ENCODE results near the gene DCLK1.
"Not testable (repeated sequence)": the region's sequence is repeated elsewhere in the genome, so short reads cannot be mapped to it uniquely, and the experiment has no call there.

The DCLK1 gene

DNA sequence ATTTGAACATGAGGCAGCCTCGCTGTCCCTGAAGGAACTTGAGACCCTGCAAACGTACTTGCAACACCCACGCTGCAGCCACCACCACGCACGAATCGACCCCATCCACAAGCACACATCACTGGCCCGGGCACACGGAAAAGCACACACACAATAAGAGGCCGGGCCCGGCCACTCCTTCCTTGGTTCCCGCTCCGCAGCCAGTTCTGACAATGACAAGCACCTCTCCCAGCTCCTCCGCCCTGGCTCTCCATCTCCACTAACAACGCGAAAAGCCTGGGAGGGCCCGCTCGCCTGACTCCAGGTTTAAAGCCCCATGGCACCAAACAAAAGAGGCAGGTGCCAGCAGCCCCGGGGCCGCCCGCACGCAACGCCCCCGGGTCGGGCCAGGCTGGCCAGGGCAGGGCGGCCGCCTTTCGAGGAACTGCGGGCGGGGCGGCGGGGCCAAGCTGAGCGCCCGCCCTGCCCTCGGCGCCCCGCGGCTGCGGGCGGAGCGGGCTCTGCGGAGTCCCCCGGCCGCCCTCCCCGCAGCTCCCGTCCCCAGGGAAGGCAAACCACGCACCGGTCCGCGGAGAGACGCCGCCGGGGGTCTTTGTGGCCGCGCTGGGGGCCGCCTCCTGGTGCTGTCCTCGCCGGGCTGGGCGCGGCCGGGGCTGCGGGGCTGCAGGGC, 495 bp downstream of the DCLK1 start:
- DNase-seq = no peak

DNA sequence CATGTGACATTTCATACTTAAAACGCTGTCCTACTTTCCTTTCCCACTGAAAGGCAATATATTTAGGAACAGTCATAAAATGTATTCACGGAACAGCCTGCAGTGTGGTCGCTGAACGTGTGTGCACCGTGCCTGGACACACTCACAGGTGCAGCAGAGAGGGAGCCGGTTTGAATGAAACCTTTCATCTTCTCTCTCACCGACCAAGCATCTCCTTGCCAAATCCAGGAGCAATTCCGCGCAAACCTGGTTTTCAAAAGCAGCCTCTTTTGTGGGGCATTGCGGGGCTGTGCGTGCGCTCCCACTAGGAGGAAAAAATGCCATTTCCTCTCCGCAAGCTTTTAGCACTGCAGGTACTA, 1.0 kb downstream of the DCLK1 start:
- DNase-seq = no peak

DNA sequence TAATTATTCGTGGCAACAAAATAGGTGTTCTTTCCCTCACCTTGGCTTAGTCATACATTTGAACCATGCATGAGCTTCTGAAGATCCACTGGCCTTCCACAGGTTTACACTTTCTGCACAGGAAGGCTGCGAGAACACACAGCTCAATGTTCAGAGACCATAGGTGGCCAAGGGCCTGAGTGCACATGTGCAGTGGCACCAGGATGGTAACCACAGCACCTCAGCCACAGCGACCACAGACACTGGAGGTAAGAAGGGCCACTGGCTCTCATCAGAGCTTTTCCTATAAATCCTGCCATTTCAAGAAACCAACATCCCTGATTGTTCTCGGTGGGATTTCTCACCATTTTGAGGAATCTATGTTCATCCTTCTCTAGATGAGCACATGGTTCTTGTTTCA, 1.6 kb downstream of the DCLK1 start:
- DNase-seq = no peak

DNA sequence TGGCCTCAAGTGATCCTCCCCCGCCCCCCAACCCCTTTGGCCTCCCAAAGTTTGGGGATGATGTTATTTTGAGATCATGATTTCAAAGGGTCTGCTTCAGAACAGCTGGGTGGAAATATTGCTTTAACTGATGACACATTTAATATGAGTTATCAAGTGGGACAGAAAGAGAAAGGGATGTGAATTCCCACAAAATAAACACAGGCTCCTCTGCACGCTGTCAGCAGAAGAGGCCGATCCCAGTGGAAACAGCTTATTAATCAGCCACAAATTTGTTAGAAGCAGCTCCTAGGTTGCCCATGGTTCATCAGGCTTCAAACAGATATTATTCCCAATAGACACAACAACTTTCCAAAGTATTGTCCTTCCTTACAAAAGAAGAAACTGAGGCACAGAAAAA, 4.7 kb downstream of the DCLK1 start:
- DNase-seq = no peak

DNA sequence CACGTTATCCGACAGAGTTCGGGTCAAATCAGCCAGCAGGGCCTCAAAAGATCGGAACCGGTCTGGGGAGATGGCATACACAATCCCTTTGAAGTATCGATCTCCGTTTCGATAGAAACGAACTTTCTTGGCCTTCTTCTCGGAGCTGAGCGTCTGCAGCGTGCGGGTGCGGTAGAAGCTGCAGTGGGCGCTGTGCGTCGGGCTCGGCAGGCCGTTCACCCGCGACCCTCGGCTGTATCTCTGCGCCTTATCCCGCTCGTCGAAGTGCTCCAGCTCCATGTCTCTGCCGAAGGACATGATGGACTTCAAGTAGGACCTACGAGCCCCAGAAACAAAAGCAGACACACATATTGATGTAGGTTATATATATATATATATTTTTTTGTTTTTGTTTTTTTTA, 5.3 kb downstream of the DCLK1 start:
- no peak for DNase-seq

DNA sequence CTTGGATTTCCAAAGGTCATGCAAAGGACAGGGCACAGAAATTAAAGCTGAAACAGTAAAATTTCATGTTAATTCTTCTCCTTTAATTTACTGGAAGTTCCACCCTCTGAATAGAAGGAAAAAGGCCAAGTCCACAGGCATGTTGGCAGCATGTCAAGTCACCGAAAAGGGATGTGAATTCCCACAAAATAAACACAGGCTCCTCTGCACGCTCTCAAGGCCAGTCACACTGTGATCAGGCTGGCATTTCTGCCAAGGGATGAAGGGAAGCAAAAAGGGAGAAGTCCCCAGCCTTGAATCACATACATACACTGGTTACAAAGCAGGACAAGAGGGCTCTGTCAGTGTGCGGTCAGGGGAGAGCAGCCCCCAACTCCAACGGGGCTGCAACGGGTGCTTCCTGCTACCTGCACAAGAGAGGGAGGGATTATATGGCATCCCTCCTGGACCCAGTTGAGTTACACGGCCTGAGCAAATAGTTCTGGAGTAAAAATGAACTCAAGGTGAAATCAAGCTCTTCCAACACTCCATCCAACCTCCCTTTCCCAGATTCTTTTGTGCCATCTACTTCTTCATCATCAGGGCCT, 6.9 kb downstream of the DCLK1 start:
- no peak for DNase-seq

DNA sequence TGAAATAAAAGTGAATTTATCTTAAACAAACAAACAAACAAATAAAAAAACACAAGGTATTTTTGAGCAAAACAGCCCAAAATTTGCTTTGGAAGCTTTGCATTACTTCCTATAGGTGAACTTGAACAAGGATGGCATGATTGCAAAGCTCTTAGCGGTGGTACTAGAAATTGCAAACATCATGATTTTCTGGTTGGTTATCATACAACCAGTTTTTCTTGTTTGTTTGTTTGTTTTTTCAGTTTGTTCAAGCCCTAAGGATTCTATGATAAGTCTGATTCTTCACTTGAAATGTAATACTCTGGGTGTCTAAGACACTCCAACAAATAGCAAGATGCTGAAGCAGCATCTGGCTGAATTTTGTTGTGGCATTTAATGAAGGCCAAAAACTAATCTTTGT, 15.9 kb downstream of the DCLK1 start:
- DNase-seq = no peak

DNA sequence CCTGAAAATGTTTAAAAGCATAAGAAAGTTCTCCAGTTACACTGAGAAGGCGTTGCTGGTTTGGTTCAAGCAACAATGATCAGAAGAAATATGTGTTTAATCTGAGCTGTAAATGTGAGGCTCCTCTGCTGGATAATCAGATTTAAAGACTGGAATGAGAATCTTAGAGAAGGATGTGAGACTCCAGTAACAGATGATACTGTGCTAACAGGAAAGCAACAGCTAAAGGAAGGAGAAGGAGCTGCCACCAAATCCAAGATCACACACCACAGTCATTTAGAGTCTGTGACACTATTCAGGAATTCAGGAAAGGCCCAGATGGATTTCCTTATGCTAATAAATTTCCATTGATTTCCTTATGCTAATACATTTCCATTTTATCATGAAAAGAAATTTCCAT, 16.9 kb downstream of the DCLK1 start:
- DNase-seq = no peak

DNA sequence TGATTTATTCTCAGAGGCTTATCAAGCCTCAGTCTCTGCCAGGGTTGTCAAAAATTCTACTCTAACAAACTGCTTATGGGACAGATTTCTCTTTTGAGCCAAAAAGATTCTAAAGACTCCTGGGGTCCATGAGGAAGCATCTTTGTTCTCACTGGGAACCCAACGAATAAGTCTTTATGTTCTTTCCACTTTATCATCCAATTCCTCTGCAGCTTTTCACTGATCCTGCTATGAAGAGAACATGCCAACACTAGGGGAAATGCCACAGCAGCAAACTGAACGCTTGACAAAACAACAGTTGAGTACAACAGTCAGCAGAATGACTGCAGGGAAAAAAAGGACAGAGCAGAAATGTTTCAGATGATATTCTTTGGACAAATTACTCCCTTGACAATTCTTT, 22.2 kb downstream of the DCLK1 start:
- DNase-seq = no peak

DNA sequence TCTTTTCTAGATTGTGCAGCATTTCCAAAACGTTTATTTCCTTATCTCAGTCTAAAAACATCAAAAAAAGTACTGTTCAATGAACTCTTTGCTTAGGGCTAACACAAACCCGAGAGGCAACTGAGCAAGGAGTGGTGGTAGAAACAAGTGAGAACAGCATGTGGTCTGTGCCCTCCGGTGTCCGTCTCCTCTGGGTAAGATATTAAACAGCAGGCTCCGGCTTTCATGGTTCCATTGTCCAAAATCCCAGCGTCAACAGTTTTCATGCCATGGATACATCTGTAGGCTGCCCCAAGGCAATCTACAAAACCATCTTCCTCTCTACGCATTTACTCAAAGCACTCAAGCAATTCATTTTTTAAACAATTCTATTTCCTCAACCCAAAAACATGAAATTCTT, 22.8 kb downstream of the DCLK1 start:
- DNase-seq = no peak

DNA sequence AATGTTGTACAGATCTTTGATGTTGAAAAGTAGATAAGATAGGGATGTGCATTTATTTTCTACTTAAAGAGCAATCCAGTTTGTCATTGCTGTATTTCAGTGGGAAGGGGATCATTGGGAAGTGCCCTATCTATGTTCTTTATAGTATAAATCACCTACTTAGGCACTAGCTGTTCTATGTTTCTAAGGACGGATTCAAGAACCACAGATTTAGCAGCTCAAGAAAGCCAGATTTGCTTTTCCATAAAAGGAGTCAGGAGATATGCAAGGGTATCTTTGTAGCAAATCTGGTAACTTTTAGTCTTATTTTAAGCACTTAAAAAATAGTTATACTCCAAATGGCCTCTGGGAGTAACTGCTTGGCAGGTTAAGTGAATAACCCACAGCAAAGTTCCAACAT, 23.7 kb downstream of the DCLK1 start:
- no peak for DNase-seq

DNA sequence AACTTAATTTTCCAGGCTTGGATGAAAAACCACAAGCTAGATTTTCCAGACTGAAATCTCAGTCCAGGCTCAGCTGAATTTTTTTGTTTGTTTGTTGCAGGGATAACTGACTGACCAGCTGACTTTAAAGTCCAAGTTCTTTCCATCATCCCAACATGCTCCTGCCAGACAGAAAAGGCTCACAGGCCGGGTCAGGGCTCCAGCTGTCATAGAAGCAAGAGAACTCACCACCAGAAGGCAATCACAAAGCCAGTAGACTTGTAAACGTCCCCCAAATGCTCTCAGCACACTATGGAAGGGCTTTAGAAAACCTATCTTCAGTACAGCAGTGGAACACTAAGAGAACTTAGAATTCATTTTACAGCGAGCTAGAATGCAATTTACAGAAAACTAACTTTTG, 25.5 kb downstream of the DCLK1 start:
- DNase-seq = no peak

DNA sequence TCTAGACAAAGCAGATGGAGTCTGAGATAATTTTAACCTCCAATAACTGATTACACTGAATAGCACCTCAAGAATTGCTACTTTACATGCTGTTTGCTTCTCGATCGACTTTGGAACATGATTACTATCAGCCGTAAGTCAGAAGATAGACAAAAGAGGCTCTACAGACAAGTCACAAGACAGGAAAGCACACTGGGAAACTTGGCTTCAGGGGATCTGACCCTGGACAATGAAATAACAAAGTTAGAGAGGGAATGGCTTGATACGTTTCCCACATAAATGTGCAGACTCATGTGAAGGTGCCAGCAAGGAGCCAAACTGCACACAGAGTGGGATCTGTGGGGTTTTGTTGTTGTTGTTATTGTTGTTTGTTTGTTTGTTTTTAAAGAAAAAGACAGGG, 28.5 kb downstream of the DCLK1 start:
- DNase-seq = no peak

DNA sequence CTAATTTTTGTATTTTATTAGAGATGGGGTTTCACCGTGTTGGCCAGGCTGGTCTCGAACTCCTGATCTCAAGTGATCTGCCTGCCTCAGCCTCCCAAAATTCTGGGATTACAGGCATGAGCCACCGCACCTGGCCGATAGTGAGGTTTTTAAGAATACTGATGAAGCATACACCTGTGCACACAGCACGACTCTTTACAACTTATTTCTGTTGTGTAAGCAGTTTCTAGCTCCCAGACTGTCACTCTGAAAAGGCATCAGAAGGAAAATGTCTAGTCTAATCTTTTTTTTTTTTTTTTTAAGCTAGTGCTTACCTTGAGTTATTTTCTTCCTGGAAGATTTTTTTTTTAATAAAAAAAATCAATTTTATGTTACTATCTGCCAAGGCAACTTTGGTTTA, 29.3 kb downstream of the DCLK1 start:
- not testable (repeated sequence) for DNase-seq

DNA sequence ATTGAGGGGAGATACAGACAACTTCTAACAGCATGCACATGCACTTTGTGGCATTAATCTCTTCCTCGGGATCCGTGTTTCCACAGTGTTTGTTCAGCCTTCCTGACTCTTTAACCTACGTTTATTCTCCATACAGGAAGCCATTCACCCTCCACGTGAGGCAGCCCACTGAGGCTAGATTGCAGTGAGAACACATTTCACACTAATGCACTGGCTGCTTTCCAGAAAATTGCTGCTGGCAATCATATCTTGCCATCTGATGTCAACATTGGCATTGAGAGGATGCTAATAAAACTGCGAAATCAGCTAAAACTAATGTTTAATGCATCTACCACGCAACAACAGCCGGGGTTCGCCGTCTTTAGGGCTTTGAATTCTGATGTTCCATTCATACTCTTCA, 30.0 kb downstream of the DCLK1 start:
- DNase-seq = no peak

DNA sequence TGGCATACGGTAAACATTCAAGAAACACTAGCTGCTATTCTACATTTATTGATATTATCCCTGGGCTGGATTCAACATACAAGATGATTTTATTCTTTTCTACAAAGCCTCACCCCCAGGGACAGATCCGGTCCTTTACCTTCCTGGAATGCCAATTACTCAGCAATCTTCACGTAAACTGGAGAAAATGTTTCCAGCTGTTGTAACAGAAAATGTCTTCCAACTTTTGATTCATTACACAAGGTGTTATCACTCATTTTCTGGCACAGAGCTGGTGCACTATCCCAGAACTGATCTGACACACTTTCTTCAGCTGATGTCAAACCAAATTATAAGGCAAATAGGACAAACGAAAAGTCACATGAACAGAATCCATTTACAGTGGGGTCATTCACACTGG, 33.1 kb downstream of the DCLK1 start:
- DNase-seq = no peak

DNA sequence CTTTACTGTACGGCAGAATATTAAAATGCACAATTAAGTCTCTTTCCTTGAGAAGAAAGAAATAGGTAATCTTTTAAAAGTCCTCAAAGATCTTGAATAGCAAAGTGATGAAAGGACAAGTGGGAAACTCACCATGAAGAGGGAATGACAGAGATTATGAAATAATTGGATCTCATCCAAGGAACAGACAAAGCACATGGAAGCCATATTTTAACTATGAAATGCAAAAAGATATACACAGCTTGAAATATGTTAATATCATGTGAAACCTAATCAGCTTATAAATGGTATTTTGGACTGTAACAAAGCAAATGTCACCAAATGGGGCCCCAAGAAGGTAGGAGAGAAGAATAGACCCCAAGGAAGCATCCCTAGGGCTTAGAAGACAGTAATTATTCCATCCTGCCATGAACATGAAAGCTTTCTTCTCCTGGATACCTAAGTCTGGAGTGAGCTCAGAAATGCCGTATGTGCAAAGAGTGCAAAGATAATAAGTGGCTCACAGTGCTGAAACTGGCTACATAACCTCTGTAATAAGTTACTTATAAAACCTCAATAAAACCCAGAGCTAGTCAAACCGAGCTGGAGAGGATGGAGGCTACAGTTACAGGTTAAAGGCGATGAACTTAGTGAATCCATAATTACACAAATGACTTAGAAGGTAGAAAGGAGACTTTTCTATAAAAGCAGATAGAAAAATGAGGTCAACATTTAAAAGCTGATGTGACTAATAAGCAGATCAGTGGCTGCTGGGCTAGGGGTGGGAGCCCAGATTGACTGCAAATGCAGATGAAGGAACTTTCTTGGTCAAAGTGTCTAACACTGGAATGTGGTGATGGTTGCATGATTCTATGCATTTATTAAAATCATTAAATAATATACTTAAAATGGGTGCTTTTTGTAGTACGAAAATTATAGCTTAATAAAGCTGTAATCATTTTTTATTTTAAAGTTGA, 34.4 kb downstream of the DCLK1 start:
- DNase-seq = no peak

DNA sequence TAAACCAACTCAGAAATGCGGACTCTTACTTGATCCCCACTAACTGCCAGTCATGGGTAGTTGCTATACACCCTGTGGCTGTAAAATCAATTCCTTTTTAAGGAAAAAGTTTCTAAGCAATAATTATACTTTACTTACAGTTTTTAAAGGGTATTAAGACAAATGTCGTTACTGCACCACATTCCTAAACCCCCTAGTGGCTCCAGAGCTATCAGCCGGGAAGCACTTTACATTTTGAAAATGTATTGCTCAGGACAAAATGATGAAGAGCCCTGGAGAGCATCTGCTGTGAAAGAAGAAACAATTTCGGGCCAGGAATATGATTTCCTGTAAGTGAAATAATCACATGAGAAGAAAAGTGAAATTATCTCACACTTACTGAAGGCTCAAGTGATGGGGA, 36.7 kb downstream of the DCLK1 start:
- DNase-seq = no peak

DNA sequence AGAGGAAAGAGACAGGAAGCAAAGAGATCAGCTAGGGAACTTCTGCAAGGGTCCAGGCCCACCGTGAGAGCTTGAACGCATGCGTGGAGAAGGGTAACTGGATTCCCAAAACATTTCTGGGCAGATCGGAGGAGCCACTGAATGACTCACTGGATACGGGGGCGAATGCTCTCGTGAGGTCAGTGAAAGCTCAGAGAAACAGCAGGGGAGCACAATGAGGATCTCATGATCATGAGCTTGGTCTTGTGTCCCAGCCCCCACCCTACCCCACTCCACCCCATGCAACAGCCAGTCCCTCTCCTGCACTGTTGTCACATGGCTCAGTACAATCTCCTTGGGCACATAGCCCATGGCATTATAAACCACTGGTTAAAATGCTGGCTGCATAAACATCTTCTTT, 40.6 kb downstream of the DCLK1 start:
- DNase-seq = no peak

DNA sequence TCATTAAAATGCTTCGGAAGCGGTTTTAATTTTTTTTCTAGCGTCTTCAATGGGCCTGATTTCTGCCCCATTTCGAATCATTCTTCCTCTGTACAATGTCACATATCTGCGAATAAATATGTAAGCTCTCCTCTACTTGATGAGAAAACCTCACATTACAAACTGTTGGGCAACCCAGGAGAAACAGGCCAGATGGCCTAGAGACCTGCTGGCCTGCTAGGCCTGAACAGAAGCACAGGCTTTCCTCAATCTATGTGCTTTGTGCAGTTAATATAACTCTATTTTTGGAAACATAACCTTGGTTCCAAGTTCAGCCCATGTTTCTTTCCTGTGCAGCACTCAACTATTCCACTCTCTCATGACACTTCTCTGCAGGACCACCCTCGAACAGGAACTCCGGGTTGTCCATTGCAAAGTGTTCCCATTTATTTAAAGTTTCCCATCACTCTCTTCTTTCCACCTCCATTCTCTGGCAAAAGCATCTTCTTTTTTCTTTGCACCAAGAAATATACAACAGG, 42.0 kb downstream of the DCLK1 start:
- DNase-seq = no peak

DNA sequence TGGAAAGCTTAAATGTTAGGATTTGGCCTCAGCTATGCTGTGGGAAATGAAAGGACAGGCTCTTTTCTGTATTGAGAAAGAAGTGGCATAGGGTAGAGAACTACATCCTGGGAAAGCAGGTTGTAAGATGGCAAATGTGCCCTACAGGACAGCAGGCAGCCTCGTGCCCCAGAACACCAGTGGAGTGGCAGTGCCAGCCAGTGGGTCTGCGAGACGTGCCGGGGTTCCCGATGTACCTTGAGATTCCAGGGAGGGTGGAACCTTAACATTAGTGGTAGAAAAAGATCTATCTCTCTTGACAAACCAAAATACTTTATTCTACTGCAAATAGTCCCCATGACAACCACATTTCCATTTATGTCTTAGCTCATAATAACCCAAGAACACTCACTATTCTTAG, 42.7 kb downstream of the DCLK1 start:
- DNase-seq = no peak

DNA sequence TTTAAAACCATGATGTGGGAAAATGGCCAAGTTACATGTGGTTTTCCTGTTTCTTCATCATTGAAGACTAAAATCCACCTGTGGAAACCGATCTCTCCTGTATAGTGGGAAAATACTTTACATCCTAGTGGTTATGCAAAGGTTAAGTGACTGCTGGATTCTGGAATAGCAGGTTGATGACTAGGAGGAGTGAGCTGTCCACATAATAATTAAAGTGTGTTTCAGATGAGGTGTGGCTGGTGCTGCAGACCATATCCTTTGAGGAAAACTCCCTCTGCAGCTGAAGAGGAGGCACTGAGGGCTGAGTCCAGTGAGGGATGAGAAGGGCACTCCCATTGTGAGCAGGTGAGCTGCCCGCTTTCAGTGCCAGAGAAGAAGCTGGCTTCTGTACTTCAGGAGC, 43.2 kb downstream of the DCLK1 start:
- no peak for DNase-seq

DNA sequence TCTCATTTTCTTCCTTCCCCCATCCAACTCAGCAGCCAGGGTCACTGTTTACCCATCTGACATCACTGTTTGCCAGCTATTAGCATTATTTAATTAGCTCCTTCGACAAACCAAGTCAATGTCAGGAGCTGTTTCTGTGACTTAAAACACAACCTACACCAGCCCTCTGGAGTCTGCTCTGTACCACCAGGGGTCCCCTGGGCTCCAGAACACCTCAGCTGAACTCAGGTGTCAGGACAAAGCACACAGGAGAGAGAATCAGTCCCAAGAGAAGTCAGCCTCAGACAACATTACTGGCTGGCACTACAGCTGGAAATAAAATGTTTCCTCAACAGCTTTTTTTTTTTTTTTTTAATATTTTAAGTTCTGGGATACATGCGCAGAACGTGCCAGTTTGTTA, 45.1 kb downstream of the DCLK1 start:
- DNase-seq = no peak

DNA sequence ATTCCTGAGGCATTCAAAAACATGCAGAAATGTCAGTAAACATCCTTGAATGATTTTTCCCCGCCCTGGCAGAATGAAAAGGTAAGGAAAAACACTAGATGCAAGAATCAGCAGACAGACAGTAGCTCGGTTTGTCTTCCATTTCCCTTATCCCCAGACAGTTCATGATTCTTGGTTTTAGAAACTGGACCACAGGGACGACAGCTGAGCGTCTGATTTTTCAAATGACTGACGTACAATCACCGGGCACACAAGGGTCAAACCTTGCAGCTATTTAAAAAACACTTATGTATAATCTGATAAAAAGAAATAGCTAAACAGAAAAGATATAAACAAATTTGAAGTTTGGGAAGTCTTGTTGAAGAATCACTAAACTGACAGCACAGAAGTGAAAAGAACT, 47.1 kb downstream of the DCLK1 start:
- no peak for DNase-seq

Measured in 8988T (cell line).